Medulla oblongata (tissue), 1 donor: ENCODE data around the gene MAP2K6.

Source experiments
- DNase-seq: peaks from one replicate; pipeline ENCODE4 v3.0.0-alpha.2; 2015; ENCODE audit errors: extremely low spot score

The MAP2K6 gene

DNA sequence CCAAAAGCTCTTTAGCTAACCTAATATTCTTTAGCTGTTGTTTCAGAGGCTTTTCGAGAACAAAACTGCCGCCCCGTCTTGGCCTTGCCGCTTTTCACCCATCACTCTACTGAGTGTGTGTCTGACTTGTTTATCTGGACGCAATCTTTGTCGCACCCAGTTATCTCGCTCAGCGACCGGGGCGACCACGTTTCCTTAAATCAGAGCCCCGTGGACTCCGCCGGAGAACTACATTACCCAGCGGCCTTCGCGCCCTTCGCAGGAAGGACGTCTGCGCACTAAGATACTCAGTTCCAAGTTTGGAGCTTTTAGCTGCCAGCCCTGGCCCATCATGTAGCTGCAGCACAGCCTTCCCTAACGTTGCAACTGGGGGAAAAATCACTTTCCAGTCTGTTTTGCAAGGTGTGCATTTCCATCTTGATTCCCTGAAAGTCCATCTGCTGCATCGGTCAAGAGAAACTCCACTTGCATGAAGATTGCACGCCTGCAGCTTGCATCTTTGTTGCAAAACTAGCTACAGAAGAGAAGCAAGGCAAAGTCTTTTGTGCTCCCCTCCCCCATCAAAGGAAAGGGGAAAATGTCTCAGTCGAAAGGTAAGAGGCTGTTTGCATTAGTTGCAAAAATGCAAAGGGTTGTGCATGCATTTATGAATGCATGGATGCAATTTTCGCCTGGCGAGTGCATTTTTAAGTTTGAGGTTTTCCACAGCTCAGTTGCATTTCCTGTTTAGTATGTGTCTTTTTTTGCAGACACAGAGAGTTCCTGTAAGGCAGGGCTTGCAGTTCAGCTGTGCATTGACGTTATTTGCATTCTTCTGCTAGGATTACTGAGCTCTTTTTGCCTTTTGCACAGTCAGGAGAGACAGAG is at the start of gene MAP2K6:
TSS of gene MAP2K6 (plus strand) at position 290 of the 867 bp plus-strand sequence. CDS start at position 578, 288 bp downstream.
- DNase-seq: peak; percentile 89

DNA sequence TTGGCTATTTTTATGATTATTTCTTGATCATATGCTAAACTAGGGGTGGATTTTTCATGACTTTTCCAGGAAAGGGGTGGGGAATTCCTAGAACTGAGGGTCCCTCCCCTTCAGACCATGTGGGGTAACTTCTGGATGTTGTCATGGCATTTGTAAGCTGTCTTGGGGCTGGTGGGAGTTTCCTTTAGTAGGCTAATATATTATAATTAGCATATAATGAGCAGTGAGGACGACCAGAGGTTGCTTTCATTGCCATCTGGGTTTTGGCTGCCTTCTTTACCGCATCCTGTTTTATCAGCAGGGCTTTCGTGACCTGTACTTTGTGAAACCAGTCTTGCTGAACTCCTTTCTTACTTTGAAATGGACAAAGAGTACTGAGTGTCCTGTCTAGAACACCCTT is 47.2 kb upstream of the MAP2K6 start:
- no peak for DNase-seq

DNA sequence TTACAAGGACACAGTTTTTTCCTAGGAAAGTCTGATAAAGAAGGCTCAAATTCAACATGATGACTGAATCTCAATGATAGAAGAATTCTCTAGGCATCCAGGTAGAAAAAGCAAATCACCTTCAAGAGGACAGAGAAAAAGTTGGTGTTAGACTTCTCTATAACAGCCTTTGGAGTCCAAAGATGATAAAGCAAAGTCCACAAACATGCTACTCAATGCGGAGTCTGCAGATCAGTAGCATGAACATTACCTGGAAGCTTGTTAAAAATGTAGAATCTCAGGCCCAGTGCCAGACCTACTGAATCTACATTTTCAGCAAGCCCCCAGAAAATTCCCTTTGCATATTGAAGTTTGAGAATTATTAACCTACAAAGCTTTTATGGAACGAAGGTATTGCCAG is 41.4 kb upstream of the MAP2K6 start:
- no peak for DNase-seq

DNA sequence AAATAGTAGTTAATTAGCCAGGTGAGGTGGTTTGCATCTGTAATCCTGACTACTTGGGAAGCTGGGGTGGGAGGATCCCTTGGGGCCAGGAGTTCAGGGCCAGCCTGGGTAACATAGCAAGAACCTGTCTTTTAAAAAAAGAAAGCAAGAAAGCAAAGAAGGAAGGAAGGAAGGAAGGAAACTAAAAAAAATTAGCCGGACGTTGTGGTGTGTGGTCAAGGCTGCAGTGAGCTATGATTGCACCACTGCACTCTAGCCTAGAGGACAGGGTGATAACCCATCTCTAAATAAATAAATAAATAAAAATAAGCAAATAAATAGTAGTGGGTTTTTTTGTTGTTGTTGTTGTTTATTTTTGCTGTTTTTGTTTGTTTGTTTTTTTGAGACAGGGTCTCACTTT is 39.3 kb upstream of the MAP2K6 start:
- DNase-seq: no peak

DNA sequence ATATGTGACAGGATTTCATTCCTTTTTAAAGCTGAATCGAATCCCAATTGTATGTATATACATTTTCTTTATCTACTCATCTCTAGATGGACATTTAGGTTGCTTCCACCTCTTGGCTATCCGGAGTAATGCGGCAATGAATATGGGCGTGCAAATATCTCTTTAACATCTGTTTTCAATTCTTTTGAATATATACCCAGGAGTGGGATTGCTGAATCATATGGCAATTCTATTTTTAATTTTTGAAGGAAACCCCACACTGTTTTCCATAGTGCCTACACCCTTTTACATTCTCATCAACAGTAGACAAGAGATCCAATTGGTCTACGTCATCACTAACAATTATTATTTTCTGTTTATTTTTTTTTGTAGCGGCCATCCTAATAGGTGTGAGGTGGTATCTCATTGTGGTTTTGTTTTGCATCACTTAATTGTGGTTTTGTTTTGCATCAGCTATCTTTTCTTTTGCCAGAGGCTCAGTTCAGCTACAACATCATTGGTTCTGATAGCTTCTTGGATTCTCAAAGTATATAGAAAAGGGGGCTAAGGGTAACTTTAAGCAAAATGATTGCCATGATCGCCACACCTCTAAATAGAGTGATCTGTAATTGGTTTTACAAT is 25.6 kb upstream of the MAP2K6 start:
- DNase-seq: no peak

DNA sequence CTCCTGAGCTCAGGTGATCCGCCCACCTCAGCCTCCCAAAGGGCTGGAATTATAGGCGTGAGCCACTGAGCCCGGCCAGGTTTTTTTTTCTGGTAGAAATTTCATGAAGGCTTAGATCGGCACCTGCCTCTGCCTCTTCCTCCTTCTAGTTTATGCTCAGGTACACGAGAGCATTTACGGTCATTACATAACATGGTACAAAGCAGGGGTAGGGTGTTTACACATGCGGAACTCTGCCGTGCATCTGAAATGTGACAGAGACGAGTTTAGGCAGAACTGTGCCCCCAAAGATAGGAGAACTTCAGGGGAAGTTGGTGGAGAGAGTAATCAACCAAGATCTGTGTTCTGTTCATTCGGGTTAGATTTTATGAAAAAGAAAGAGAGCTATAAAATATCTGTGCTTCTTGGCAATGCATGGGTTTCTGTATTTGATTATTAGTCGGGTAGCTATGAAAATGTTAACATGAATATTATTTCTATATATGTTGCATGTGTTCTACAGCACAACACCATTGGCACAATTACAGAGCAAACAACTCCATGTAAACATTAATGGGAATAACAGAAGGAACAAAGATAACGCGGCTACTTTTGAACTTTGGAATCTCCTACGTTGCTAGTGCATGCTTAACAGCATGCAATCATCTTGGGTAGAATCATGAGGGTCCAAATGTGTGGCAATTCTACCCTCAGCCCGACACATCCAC is 23.5 kb upstream of the MAP2K6 start:
- DNase-seq: no peak

DNA sequence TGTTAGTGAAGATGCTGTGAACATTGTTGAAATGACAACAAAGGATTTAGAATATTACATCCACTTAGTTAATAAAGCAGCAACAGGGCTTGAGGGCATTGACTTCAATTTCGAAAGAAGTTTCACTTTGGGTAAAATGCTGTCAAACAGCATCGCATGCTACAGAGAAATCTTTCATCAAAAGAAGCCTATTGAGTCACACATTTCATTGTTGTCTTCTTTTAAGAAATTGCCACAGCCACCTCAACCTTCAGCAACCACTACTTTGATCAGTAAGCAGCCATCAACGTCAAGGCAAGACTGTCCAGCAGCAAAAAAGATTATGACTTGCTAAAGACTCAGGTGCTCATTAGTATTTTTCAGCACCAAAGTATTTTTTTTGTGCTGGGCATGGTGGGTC is 13.2 kb upstream of the MAP2K6 start:
- DNase-seq: no peak

DNA sequence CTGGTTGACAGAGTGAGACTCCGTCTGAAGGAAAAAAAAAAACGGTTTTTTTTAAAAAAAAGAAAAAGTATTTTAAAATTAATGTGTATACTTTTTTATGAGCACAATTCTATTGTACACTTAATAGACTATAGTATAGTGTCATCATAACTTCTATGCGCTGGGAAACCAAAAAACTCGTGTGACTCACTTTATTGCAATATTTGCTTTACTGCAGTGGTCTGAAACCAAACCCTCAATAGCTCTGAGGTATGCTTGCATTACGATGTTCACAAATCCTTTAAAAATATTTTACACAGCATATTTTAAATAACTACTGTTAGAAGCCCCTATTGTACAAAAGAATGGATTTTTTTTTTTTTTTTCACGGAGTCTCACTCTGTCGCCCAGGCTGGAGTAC is 12.4 kb upstream of the MAP2K6 start:
- DNase-seq: no peak

DNA sequence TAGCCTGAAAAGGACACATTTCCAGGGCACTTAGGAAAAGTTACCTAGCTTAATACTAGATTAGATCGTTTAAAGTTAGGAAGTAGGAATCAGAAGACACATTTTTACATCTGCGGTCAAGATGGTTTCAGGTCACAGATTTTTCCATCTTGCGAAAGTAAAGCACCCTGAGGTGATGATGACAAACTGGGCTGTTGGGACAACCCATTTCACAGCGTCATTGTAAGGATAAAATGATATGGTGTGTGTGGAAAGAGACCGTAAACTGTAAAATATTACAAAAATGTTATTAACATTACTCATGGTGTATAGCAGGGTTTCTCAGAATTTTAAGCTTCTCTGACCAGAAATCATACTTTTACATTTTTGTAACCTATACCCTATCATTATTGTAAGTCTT is 10.1 kb upstream of the MAP2K6 start:
- no peak for DNase-seq

DNA sequence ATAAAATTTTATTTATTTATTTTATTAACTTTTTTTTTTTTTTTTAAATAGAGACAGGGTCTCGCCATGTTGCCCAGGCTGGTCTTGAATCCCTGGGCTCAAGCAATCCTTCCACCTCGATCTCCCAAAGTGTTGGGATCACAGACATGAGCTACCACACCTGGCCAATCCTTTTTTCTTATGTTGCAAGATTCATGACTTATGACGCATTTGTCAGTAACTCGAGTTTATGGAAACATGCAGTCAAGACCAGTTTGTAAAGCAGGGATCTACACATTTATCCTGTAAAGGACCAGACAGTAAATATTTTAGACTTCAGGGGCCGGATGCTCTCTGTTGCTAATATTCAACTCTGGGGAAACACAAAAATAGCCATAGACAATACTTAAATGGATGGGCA is 9.4 kb upstream of the MAP2K6 start:
- DNase-seq: no peak

DNA sequence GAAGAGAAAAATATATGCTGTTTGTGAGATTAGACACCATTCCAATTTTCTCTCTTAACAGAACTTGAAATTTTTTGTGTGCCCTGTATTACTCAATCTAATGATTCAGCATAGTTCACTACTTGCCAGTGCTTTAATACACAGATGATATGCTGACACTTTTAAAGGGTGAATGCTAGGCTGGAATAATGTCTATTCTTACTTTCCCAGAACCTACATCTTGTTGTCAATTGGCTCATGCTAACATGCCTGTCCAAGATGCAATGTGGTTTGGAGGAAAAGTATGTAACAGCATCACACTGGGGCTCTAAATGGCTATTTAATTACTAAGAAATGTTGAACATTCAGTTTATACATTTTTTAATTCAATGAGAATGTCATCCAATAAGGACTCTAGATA is 7.6 kb upstream of the MAP2K6 start:
- no peak for DNase-seq

DNA sequence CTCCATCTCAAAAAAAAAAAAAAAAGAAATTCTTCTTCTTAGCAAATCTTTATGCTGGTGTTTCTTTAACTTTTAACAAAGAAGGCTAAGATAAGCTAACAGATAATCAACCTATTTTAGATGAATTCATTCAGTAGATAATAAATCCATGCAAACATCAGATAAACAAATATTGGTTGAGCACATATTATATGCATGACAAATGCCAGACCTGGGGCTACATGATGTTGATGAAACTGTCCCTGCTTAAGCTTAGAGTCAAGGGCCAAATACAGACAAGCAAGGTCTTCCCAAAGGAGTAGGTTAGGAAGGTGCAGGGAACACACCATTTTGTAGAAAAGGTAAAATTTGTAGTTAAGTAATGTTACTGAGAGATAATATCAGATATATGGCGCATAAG is 6.7 kb upstream of the MAP2K6 start:
- no peak for DNase-seq

DNA sequence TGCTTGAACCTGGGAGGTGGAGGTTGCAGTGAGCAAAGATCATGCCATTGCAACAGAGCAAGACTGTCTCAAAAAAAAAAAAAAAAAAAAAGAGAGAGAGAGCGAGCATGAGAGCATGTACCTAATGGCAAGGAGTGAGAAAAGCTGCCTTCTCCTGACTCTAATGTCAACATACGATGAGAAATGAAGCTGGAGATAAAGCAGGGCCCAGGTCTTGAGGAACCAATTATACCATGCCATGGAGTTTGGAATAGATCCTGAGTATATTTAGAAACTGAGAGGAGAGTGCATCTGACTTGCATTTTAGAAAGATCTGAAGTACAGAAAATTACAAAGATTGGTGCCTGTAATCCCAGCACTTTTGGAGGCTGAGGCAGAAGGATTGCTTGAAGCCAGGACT is 3.8 kb upstream of the MAP2K6 start:
- no peak for DNase-seq

DNA sequence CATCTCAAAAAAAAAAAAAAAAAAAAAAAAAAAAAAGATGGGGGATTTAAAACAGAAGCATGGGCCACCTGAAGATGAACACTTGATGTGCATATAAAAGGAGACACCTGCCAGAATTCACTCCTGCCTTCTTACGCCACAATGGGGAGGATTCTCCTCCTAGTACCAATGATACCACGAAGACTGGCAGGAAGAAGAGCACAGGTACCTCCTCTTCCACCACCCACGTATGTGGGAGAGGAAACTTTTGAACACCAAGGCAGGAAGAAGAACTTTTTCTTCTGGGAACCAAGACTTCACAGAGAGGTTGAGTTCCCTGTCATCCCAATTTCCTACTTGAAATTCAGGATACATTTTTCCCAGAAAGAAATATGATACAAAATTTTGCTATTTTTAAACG is 2.7 kb upstream of the MAP2K6 start:
- DNase-seq: no peak

DNA sequence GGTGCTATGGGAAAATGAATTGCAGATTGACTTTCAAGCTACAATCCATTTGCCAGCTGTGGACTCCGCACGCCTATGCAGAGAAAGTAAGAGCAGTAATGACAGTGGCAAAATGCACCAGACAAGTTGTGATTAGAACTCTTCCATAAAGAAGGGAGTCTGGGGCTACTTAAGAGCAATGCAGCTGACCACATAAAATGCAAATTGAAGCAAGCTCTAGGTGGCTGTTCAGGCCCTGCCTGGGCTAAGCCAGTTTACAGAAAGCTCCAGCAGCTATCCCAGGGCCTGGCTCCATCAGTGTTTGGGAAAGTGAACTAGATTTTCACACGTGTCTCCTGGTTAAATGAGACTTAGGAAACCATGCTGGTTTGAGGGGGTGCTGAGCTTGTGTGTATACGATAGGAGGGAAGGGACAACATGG is 2.2 kb upstream of the MAP2K6 start:
- DNase-seq: no peak

DNA sequence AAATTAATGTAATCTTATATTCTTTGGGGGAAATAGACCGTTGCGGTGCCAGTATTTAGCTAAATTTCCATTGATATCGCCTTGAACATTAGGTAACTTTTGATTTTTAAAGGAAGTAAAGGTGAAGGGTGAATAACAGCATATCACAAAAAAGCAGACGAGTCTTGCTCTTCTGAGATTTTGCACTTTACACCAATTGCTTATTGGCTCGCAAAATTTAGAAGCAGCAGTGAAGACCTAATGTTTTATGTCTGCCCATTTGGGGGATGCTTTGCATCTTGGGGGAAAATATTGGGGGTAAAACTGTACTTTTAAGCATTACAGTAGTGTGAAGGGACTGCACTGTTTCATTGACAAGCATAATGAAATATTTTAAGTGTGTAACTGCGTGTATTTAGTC is 934 bp downstream of the MAP2K6 start:
- no peak for DNase-seq

DNA sequence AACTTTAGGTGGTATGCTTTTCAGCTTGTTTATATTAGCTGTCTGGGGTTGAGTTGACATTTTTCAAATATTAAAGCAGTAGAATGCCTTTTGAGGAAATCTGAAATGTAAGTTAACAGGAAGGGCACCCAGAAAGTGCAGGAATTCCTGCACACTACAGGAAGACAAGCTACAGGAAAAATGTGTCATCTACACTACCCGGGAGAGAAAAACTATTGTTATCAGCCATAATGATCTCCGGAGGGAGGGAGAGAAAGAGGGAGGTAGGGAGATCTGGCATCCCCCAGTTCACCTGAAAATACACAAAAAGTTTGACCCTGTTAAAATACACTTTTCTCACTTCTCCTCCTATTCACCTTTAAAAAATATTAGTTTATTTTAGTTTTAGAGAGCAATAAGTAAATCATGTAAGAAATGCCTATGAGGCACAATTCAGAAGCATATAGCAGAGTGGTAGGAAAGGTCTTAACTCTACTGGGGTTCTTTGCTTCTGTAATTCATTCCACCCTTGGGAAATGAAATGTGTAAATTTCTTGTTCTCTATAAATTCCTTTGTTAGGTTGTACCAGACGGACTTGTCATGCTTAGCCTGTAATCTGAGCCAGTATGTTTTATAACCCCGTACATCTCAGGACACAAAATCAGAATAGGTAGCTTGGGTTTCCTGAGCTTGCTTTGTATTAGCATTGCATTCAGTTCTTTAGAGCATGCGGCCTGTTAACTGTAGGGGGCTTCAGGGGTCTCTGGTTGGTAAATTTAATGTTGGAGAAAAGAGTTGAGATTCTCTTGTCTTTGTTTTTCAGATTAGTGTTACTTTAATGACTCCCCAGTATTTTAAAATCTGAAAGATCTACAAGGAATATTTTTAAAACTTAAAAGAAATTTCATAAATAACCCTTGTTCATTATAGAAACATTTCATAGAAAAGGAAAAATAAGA is 3.3 kb downstream of the MAP2K6 start:
- DNase-seq: no peak

DNA sequence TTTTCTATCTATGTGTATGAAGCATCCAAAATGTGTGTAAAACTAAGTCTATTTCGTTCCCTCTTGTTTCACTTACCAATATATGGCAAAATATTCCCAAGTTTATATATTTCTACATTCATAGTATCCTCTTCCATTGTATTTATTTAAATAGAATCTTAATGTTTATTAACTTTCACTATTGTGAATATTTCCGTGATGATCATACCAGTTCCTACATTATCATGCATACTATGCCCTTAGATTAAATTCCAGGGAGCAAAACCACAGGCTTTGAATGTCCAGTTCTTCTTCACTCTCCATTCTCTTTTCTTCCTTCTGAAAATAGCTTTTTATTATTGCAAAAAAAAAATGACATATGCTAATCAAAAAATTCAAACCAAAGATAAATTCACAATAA is 4.0 kb downstream of the MAP2K6 start:
- no peak for DNase-seq

DNA sequence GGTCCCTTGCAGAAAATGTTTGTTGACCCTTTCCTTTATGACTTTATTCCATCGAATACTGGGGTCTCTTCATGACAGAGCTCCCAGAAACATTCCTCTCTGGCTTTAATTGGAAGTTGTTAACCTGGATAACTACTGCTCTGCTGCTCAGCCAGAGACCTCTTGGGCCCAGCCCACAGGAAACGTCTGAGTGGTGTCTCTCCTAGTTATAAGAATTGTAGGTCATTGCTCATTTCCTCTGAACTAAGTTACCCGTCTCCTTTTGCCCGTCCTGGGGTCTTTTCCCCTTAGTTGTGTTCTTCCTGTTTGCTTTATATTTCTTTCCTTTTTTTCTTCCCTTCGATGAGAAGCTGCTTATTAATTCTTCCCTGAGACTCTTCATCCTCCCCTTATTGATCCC is 9.0 kb downstream of the MAP2K6 start:
- DNase-seq: no peak

DNA sequence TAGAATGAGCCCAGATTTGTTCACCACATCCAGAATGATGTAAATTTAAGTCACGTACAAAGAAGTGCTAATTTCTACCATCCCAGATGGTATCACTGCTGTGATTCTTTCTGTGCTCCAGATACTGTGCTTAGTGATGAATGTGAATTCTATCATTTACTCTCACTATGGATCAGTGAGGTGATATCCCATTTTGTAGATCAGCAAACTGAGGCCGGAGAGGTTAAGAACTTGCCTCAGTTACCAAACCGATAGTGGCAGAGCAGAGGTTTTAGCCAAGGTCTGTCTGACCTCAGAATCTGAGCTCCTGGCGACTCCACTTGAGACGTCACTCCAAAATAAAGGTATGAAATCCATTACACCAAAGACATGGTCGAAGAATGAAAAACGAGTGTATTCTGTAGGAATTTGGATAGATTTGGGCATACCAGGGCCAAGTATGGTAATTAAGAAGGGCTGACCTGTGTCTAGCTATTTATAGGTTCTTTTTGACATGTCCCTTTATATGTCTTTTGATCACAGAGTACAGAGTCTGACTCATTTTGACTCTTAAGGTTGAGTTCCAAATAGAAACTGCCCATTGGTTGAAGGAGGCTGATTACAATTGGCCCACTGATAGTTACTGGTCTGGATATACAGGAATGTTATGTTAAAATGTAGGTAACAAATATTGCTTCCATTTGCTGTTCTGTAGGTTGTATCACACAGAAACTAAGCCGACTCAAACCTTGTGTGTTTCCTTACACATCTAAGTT is 10.0 kb downstream of the MAP2K6 start:
- no peak for DNase-seq

DNA sequence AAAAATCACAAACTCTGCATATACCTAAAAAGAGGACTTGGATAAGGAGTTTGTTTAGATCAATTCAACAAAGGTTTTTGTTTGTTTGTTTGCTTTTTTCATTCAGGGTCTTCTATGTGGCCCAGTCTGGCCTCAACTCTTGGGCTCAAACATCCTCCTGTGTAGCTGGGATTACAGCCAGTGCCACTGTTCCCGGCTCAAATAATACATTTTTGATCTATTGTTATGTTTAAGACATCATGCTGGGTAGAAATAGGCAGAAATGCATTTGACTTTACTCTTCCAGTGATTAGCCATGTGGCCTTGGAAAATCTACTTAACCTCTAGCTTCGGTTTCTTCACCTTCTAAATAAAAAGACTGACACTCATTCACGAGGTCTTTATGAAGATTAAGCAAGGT is 11.5 kb downstream of the MAP2K6 start:
- no peak for DNase-seq
